Endothelial cell of umbilical vein (primary cell): Measurements from ENCODE around the gene ATAD2B.

ENCODE experiments used
- EZH2 ChIP-seq: IDR thresholded peaks from 2 replicates; pipeline ENCODE4 v1.6.1; 2012; ENCODE audit warnings: borderline replicate concordance, low read depth, mild to moderate bottlenecking, moderate library complexity, low read length, inconsistent platforms; ENCODE audit not compliant: severe bottlenecking
- FOS ChIP-seq: IDR thresholded peaks from 2 replicates; pipeline ENCODE4 v1.6.1; 2011; ENCODE audit warnings: mild to moderate bottlenecking, low read length, moderate library complexity, borderline replicate concordance; ENCODE audit not compliant: insufficient read depth
- GATA2 ChIP-seq: IDR thresholded peaks from 2 replicates; pipeline ENCODE4 v1.7.0; 2011; ENCODE audit warnings: low read depth, mild to moderate bottlenecking, moderate library complexity, mixed read lengths, low read length; ENCODE audit not compliant: insufficient read length, insufficient read depth
- JUN ChIP-seq: IDR thresholded peaks from 2 replicates; pipeline ENCODE4 v1.6.1; 2011; ENCODE audit warnings: borderline replicate concordance, low read depth; ENCODE audit not compliant: insufficient read length, insufficient read depth
- MYC ChIP-seq: IDR thresholded peaks from one replicate; pipeline ENCODE4 v1.6.1; 2011; ENCODE audit warnings: mild to moderate bottlenecking, low read depth, low read length
- POLR2A ChIP-seq: IDR thresholded peaks from 2 replicates; pipeline ENCODE4 v1.6.1; 2012; ENCODE audit warnings: low read depth, mild to moderate bottlenecking, control low read depth, low read length
- POLR2AphosphoS5 ChIP-seq: IDR thresholded peaks from 2 replicates; pipeline ENCODE4 v1.6.1; 2012; ENCODE audit warnings: low read depth, mild to moderate bottlenecking, control low read depth, low read length, moderate library complexity; ENCODE audit not compliant: insufficient read depth
- TF ChIP-seq, protein P1 (sequence below), 2 donors: IDR thresholded peaks; 1 replicate in 1 of 2; 2 replicates in 1 of 2; pipeline ENCODE4 v1.5.1; 2011; ENCODE audit warnings: low read length in 2 of 2, mild to moderate bottlenecking in 2 of 2, moderate library complexity in 2 of 2, control low read depth in 1 of 2, inconsistent platforms in 1 of 2, low read depth in 1 of 2; ENCODE audit not compliant: insufficient read depth in 1 of 2; ENCODE audit errors: extremely low read depth in 1 of 2
- TF ChIP-seq, protein P2 (sequence below): IDR thresholded peaks from 2 replicates; pipeline ENCODE4 v1.6.1; 2011; ENCODE audit not compliant: insufficient read depth, insufficient read length

DNA sequence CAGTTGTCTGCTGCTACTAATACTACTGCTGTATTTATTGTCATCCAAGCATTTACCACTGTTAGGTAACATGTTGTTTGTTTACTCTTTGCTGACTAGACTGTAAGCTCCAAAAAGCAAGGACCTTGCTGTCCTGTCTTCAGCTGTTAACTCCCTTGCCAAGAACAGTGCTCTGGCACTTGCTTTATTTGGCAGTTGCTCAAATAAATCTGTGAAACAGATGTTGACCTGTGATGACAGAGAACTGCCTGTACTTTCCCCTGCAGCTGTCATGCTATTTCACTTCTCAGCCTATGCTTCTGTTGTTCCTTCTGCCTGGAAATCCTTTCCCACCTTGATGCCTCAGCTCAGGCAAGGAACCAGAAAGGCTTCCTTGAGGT is 181.2 kb downstream of the ATAD2B start:
- no peak for TF ChIP-seq MYC
- no peak for TF ChIP-seq POLR2A
- TF ChIP-seq, protein P1, sequence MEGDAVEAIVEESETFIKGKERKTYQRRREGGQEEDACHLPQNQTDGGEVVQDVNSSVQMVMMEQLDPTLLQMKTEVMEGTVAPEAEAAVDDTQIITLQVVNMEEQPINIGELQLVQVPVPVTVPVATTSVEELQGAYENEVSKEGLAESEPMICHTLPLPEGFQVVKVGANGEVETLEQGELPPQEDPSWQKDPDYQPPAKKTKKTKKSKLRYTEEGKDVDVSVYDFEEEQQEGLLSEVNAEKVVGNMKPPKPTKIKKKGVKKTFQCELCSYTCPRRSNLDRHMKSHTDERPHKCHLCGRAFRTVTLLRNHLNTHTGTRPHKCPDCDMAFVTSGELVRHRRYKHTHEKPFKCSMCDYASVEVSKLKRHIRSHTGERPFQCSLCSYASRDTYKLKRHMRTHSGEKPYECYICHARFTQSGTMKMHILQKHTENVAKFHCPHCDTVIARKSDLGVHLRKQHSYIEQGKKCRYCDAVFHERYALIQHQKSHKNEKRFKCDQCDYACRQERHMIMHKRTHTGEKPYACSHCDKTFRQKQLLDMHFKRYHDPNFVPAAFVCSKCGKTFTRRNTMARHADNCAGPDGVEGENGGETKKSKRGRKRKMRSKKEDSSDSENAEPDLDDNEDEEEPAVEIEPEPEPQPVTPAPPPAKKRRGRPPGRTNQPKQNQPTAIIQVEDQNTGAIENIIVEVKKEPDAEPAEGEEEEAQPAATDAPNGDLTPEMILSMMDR (IDR thresholded peaks at IDR 0.05; ENCODE audit: extremely low read depth in 1 of 2, insufficient read depth in 1 of 2, low read depth in 1 of 2, low read length in 2 of 2), result no peak
- TF ChIP-seq, protein P2, sequence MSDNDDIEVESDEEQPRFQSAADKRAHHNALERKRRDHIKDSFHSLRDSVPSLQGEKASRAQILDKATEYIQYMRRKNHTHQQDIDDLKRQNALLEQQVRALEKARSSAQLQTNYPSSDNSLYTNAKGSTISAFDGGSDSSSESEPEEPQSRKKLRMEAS, result no peak
- TF ChIP-seq EZH2, result no peak
- no peak for TF ChIP-seq FOS
- no peak for TF ChIP-seq POLR2AphosphoS5
- no peak for TF ChIP-seq GATA2
- TF ChIP-seq JUN, result no peak
